Measurements from ENCODE around the gene TSPAN9.

- TF ChIP-seq GATA2 (IDR thresholded peaks at IDR 0.05; ENCODE audit: low read depth, low read length) = no peak
- TF ChIP-seq GATA3 (IDR thresholded peaks at IDR 0.05; ENCODE audit: low read depth, low read length) = no peak
These were observed 140.5 kb downstream of the TSPAN9 start for GRCh38 chr12:3217683-3218079.

Measured in SH-SY5Y (cell line).